H54 (cell line): Measurements from ENCODE around the gene THSD7B.
"Not testable (repeated sequence)": the region's sequence is repeated elsewhere in the genome, so short reads cannot be mapped to it uniquely, and the experiment has no call there.

Experiments used
- DNase-seq: peaks from one replicate; pipeline ENCODE4 v3.0.0; 2011; ENCODE audit warnings: low spot score, mixed read lengths; ENCODE audit not compliant: insufficient read length
- FAIRE-seq: peaks from 3 replicates; lab custom pipeline; 2011; peaks lifted over from hg19 to GRCh38; lab: Jason Lieb, UNC
- POLR2A ChIP-seq: IDR thresholded peaks from 2 replicates; pipeline ENCODE4 v1.6.1; 2011; ENCODE audit warnings: low read depth, mild to moderate bottlenecking, low read length

The THSD7B gene

GRCh38 chr2:137051778-137052398 is 286.5 kb downstream of the THSD7B start:
- no peak for FAIRE-seq
- no peak for DNase-seq
- no peak for TF ChIP-seq POLR2A

GRCh38 chr2:137056704-137057103 is 291.4 kb downstream of the THSD7B start:
- no peak for TF ChIP-seq POLR2A
- DNase-seq (no peak), FAIRE-seq (no peak)

GRCh38 chr2:137076111-137076765 is 310.9 kb downstream of the THSD7B start:
- not testable (repeated sequence) for DNase-seq, FAIRE-seq

- FAIRE-seq = no peak
- DNase-seq = no peak
- no peak for TF ChIP-seq POLR2A
These were observed 326.4 kb downstream of the THSD7B start for GRCh38 chr2:137091704-137092103.

GRCh38 chr2:137093116-137093515 is 327.8 kb downstream of the THSD7B start:
- TF ChIP-seq POLR2A = no peak
- DNase-seq = no peak
- no peak for FAIRE-seq

GRCh38 chr2:137096187-137096586 is 330.8 kb downstream of the THSD7B start:
- DNase-seq = no peak
- FAIRE-seq = no peak

GRCh38 chr2:137096693-137097092 is 331.3 kb downstream of the THSD7B start:
- no peak for DNase-seq
- FAIRE-seq = no peak
- no peak for TF ChIP-seq POLR2A

More at GRCh38 chr2:137096187-137096586, 330.8 kb downstream of the THSD7B start:
- no peak for TF ChIP-seq POLR2A

- not testable (repeated sequence) for DNase-seq, FAIRE-seq
These were observed 336.5 kb downstream of the THSD7B start for GRCh38 chr2:137101814-137102213.

- DNase-seq = no peak
- no peak for TF ChIP-seq POLR2A
- no peak for FAIRE-seq
These were observed 342.6 kb downstream of the THSD7B start for GRCh38 chr2:137107904-137108303.

GRCh38 chr2:137111896-137112295 is 346.6 kb downstream of the THSD7B start:
- DNase-seq = no peak
- FAIRE-seq = no peak
- no peak for TF ChIP-seq POLR2A

GRCh38 chr2:137115081-137115794 is 349.9 kb downstream of the THSD7B start:
- no peak for FAIRE-seq
- DNase-seq = no peak
- no peak for TF ChIP-seq POLR2A

GRCh38 chr2:137115795-137116089 is 350.4 kb downstream of the THSD7B start:
- no peak for TF ChIP-seq POLR2A
- FAIRE-seq = no peak
- no peak for DNase-seq

GRCh38 chr2:137117385-137117784 is 352.0 kb downstream of the THSD7B start:
- TF ChIP-seq POLR2A = no peak
- DNase-seq = no peak
- no peak for FAIRE-seq

- no peak for FAIRE-seq
- TF ChIP-seq POLR2A = no peak
These were observed 352.8 kb downstream of the THSD7B start for GRCh38 chr2:137118140-137118539.

GRCh38 chr2:137123226-137123625 is 357.9 kb downstream of the THSD7B start:
- DNase-seq (no peak), FAIRE-seq (no peak)
- no peak for TF ChIP-seq POLR2A

More at GRCh38 chr2:137118140-137118539, 352.8 kb downstream of the THSD7B start:
- DNase-seq = no peak
